ENCODE results near the gene TAF4. TPM values are rescaled to one million over a fixed set of nuclear protein-coding genes. Genes with fewer than 3 reads are reported as not detected.
A peak's percentile ranks its signal among the peaks of the same experiment; 100 is the strongest.

The TAF4 gene
- total and polyA plus RNA-seq, 7 experiments from 2014 or later, result 0.74 to 43.7 (median 20.8) TPM

- H3K9me3 ChIP-seq (ENCODE audit: control insufficient read depth in 2 of 3, low read length in 3 of 3), result no peaks in the 10 kb centered on the region
- DNase-seq (peak in 2 of 9 donors; percentile 2 to 16), ATAC-seq (no peak)
- no peaks in the 10 kb centered on the region for H3K36me3 ChIP-seq (ENCODE audit: control insufficient read depth in 2 of 3, insufficient read depth in 3 of 3, low read length in 3 of 3)
- POLR2A ChIA-PET, result no interaction called here
- H3K4me3 Mint-ChIP-seq, result no peak overlapping the region
- H3K4me3 ChIP-seq (ENCODE audit: low read length), result no peak overlapping the region
- no peak overlapping the region for H3K27ac Mint-ChIP-seq
- CTCF ChIA-PET, result no interaction called here
- H3K27me3 Mint-ChIP-seq, result peaks cover 0 to 13% (median 0%) of the 10 kb centered on the region in 5 donors
- no peaks in the 10 kb centered on the region for H3K27me3 ChIP-seq (ENCODE audit: control insufficient read depth in 2 of 2, insufficient read depth in 2 of 2, low read length in 2 of 2)
- no peaks in the 10 kb centered on the region for H3K4me1 ChIP-seq (ENCODE audit: control insufficient read depth in 2 of 2, insufficient read depth in 2 of 2, low read length in 2 of 2)
- H3K9me3 Mint-ChIP-seq, result no peaks in the 10 kb centered on the region
- no peaks in the 10 kb centered on the region for H3K4me1 Mint-ChIP-seq
- H3K36me3 Mint-ChIP-seq, result no peaks in the 10 kb centered on the region
- intact Hi-C loops (cut with micrococcal nuclease), result no loop called here
- no peak overlapping the region for H3K27ac ChIP-seq (ENCODE audit: low read depth, low read length)
Observed at GRCh38 chr20:61937963-61938838, 127.5 kb downstream of the TAF4 start.

GRCh38 chr20:61937146-61937962 lies 128.3 kb downstream of the TAF4 start:
- Histone ChIP-seq H3K27ac (ENCODE audit: low read depth, low read length) (no peak overlapping the region), H3K4me1 (ENCODE audit: control insufficient read depth in 2 of 2, insufficient read depth in 2 of 2, low read length in 2 of 2) (no peaks in the 10 kb centered on the region), H3K4me3 (ENCODE audit: low read length) (no peak overlapping the region), H3K36me3 (ENCODE audit: control insufficient read depth in 2 of 3, insufficient read depth in 3 of 3, low read length in 3 of 3) (no peaks in the 10 kb centered on the region), H3K27me3 (ENCODE audit: control insufficient read depth in 2 of 2, insufficient read depth in 2 of 2, low read length in 2 of 2) (no peaks in the 10 kb centered on the region), H3K9me3 (ENCODE audit: control insufficient read depth in 2 of 3, low read length in 3 of 3) (no peaks in the 10 kb centered on the region)
- DNase-seq, result peak in 1 of 9 donors; percentile 16
- H3K27ac Mint-ChIP-seq, result no peak overlapping the region
- no peaks in the 10 kb centered on the region for H3K9me3 Mint-ChIP-seq
- ChIA-PET POLR2A (no interaction called here), CTCF (no interaction called here)
- H3K4me3 Mint-ChIP-seq, result no peak overlapping the region
- intact Hi-C loops (cut with micrococcal nuclease), result no loop called here
- no peaks in the 10 kb centered on the region for H3K36me3 Mint-ChIP-seq
- no peaks in the 10 kb centered on the region for H3K4me1 Mint-ChIP-seq
- no peak for ATAC-seq
- peaks cover 0 to 13% (median 0%) of the 10 kb centered on the region in 5 donors for H3K27me3 Mint-ChIP-seq

- Histone ChIP-seq H3K4me3 (ENCODE audit: low read length) (no peak overlapping the region), H3K9me3 (ENCODE audit: control insufficient read depth in 2 of 3, low read length in 3 of 3) (no peaks in the 10 kb centered on the region), H3K36me3 (ENCODE audit: control insufficient read depth in 2 of 3, insufficient read depth in 3 of 3, low read length in 3 of 3) (no peaks in the 10 kb centered on the region), H3K27me3 (ENCODE audit: control insufficient read depth in 2 of 2, insufficient read depth in 2 of 2, low read length in 2 of 2) (no peaks in the 10 kb centered on the region), H3K27ac (ENCODE audit: low read depth, low read length) (no peak overlapping the region), H3K4me1 (ENCODE audit: control insufficient read depth in 2 of 2, insufficient read depth in 2 of 2, low read length in 2 of 2) (no peaks in the 10 kb centered on the region)
- Mint-ChIP-seq H3K27ac (peak overlapping the region in 1 of 9 donors; percentile 36), H3K27me3 (peaks cover 0 to 13% (median 0%) of the 10 kb centered on the region in 5 donors), H3K36me3 (no peaks in the 10 kb centered on the region), H3K9me3 (no peaks in the 10 kb centered on the region), H3K4me3 (no peak overlapping the region), H3K4me1 (no peaks in the 10 kb centered on the region)
- intact Hi-C loops (cut with micrococcal nuclease), result no loop called here
- POLR2A ChIA-PET, result no interaction called here
- peak in 1 of 9 donors; percentile 13 for DNase-seq
- ATAC-seq, result no peak
- CTCF ChIA-PET, result no interaction called here
Observed at GRCh38 chr20:61936701-61937131, 129.0 kb downstream of the TAF4 start.

GRCh38 chr20:61935926-61936700 lies 129.6 kb downstream of the TAF4 start:
- Mint-ChIP-seq H3K4me1 (no peaks in the 10 kb centered on the region), H3K27me3 (peaks cover 0 to 13% (median 0%) of the 10 kb centered on the region in 5 donors), H3K9me3 (no peaks in the 10 kb centered on the region), H3K27ac (no peak overlapping the region), H3K4me3 (no peak overlapping the region), H3K36me3 (no peaks in the 10 kb centered on the region)
- ATAC-seq, result no peak
- H3K4me1 ChIP-seq (ENCODE audit: control insufficient read depth in 2 of 2, insufficient read depth in 2 of 2, low read length in 2 of 2), result no peaks in the 10 kb centered on the region
- H3K4me3 ChIP-seq (ENCODE audit: low read length), result no peak overlapping the region
- POLR2A ChIA-PET, result no interaction called here
- H3K27me3 ChIP-seq (ENCODE audit: control insufficient read depth in 2 of 2, insufficient read depth in 2 of 2, low read length in 2 of 2), result no peaks in the 10 kb centered on the region
- CTCF ChIA-PET, result no interaction called here
- no peak overlapping the region for H3K27ac ChIP-seq (ENCODE audit: low read depth, low read length)
- peak in 1 of 9 donors; percentile 2 for DNase-seq
- no peaks in the 10 kb centered on the region for H3K9me3 ChIP-seq (ENCODE audit: control insufficient read depth in 2 of 3, low read length in 3 of 3)
- no peaks in the 10 kb centered on the region for H3K36me3 ChIP-seq (ENCODE audit: control insufficient read depth in 2 of 3, insufficient read depth in 3 of 3, low read length in 3 of 3)
- intact Hi-C loops (cut with micrococcal nuclease), result no loop called here

GRCh38 chr20:61934716-61935530 lies 130.8 kb downstream of the TAF4 start:
- DNase-seq (peak in 1 of 9 donors; percentile 0), ATAC-seq (no peak)

More at GRCh38 chr20:61934716-61935530, 130.8 kb downstream of the TAF4 start:
- no peak overlapping the region for H3K4me3 Mint-ChIP-seq
- H3K27me3 Mint-ChIP-seq, result peaks cover 0 to 13% (median 0%) of the 10 kb centered on the region in 5 donors
- Histone ChIP-seq H3K27ac (ENCODE audit: low read depth, low read length) (no peak overlapping the region), H3K4me3 (ENCODE audit: low read length) (no peak overlapping the region), H3K4me1 (ENCODE audit: control insufficient read depth in 2 of 2, insufficient read depth in 2 of 2, low read length in 2 of 2) (no peaks in the 10 kb centered on the region), H3K27me3 (ENCODE audit: control insufficient read depth in 2 of 2, insufficient read depth in 2 of 2, low read length in 2 of 2) (no peaks in the 10 kb centered on the region), H3K9me3 (ENCODE audit: control insufficient read depth in 2 of 3, low read length in 3 of 3) (no peaks in the 10 kb centered on the region), H3K36me3 (ENCODE audit: control insufficient read depth in 2 of 3, insufficient read depth in 3 of 3, low read length in 3 of 3) (no peaks in the 10 kb centered on the region)
- CTCF ChIA-PET, result no interaction called here
- H3K9me3 Mint-ChIP-seq, result no peaks in the 10 kb centered on the region
- H3K27ac Mint-ChIP-seq, result no peak overlapping the region
- intact Hi-C loops (cut with micrococcal nuclease), result no loop called here
- POLR2A ChIA-PET, result no interaction called here
- H3K4me1 Mint-ChIP-seq, result no peaks in the 10 kb centered on the region
- H3K36me3 Mint-ChIP-seq, result no peaks in the 10 kb centered on the region

Data from naive thymus-derived CD4-positive, alpha-beta T cell (primary cell).